T-helper 9 cell (primary cell): ENCODE measurements around the gene RNF212B.

Experiments
- DNase-seq: peaks from one replicate; pipeline ENCODE4 v3.0.0-alpha.2; 2020

RNF212B gene

DNA sequence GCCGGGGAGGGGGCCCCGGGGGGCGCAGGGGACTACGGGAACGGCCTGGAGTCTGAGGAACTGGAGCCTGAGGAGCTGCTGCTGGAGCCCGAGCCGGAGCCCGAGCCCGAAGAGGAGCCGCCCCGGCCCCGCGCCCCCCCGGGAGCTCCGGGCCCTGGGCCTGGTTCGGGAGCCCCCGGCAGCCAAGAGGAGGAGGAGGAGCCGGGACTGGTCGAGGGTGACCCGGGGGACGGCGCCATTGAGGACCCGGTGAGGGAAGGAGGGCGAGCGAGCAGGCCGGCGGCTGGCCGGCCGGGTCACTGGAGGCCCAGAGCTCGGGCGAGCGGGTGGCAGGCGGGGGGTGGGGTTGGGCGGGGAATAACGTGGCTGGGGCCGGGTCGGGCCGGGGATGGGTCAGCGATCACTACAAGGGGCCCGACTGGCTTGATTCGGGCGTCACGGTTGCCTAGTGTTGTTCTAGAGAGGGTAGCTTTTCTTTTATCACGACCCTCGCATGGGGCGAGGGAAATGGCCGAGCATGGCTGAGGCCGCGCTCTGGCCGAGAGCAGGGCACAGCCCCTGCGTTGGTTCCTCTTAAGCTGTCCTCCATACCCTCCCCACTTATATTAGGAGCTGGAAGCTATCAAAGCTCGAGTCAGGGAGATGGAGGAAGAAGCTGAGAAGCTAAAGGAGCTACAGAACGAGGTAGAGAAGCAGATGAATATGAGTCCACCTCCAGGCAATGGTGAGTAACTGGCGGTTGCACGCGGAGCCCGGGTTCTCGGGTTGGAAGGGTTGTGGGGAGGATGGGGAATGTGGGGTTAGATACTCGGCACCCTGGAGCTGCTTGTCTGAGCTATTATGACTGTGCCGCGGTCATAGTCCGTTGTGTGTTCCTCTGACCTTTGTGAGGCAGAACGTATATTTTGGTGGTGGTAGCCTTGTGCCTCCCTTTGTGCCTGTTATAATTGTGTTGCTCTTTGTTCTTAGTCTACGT is 84.1 kb downstream of the RNF212B start:
- DNase-seq = peak; percentile 26
